A549 (cell line): ENCODE data around the gene NFIA. TPM values are rescaled to one million over a fixed set of nuclear protein-coding genes. Genes with fewer than 3 reads are reported as not detected.

ENCODE experiments used
- ATAC-seq, 2 experiments: fragments of 200-7000 bp in 1 of 2; fragments of >200 bp in 1 of 2; cut with Nextera tagmentation in 1 of 2; cut with Tn5 transposase in 1 of 2; 3 replicates each; pipeline versions ENCODE4 v1.8.0 to v1.9.1; 2018 to 2020; ENCODE audit warnings: mild to moderate bottlenecking in 1 of 2, moderate library complexity in 1 of 2
- CTCF ChIA-PET: fragments of 300-600 bp; sonication (Branson Sonifier 250); formaldehyde crosslinking; extraction: SDS; loops from one replicate; lab custom pipeline; 2021; ENCODE audit warnings: antibody characterized with exemption, inconsistent platforms; lab: Yijun Ruan, JAX
- POLR2A ChIA-PET: fragments of 350-600 bp; formaldehyde crosslinking; extraction: SDS; loops from one replicate; lab custom pipeline; 2021; ENCODE audit warnings: antibody characterized with exemption, inconsistent platforms; lab: Yijun Ruan, JAX
- DNase-seq, 2 experiments: peaks; one replicate each; pipeline versions ENCODE4 v3.0.0 to v3.0.0-alpha.2; 2011 to 2016; ENCODE audit warnings: low read depth in 1 of 2, low spot score in 1 of 2
- FAIRE-seq: peaks from 2 replicates; lab custom pipeline; 2011; peaks lifted over from hg19 to GRCh38; lab: Jason Lieb, UNC
- H3K27ac ChIP-seq, 2 experiments: fragments of >200 bp; sonication (Bioruptor Twin); formaldehyde crosslinking; 3 replicates each; pipeline ENCODE4 v1.5.1; 2016 to 2017
- H3K4me1 ChIP-seq: fragments of >200 bp; sonication (Bioruptor Twin); formaldehyde crosslinking; 3 replicates; pipeline ENCODE4 v1.6.1; 2016
- H3K4me2 ChIP-seq: fragments of >200 bp; sonication (Bioruptor Twin); formaldehyde crosslinking; 3 replicates; pipeline ENCODE4 v1.6.1; 2016
- H3K4me3 ChIP-seq: fragments of >200 bp; sonication (Bioruptor Twin); formaldehyde crosslinking; 3 replicates; pipeline ENCODE4 v1.5.1; 2016
- H3K9me3 ChIP-seq: fragments of >200 bp; sonication (Bioruptor Twin); formaldehyde crosslinking; 3 replicates; pipeline ENCODE4 v1.6.1; 2016
- ATOH8 ChIP-seq: fragments of 250-450 bp; sonication (Bioruptor Pico); IDR thresholded peaks from 2 replicates; pipeline ENCODE4 v1.5.0; 2020; ENCODE audit warnings: low read depth, mild to moderate bottlenecking, moderate library complexity
- BHLHE40 ChIP-seq: IDR thresholded peaks from 2 replicates; pipeline ENCODE4 v1.6.1; 2012; ENCODE audit warnings: low read depth, low read length, inconsistent platforms
- CBX2 ChIP-seq: fragments of 200-600 bp; sonication (generic); IDR thresholded peaks from 2 replicates; pipeline ENCODE4 v1.6.1; 2016; ENCODE audit warnings: low read depth, mild to moderate bottlenecking, borderline replicate concordance
- CHD4 ChIP-seq: fragments of 200-600 bp; sonication (generic); IDR thresholded peaks from 2 replicates; pipeline ENCODE4 v1.6.1; 2016; ENCODE audit warnings: antibody characterized with exemption, mild to moderate bottlenecking, borderline replicate concordance
- EHF ChIP-seq: fragments of 250-450 bp; sonication (Bioruptor Pico); IDR thresholded peaks from 2 replicates; pipeline ENCODE4 v1.5.0; 2020; ENCODE audit warnings: mild to moderate bottlenecking
- EHMT2 ChIP-seq: fragments of 200-600 bp; sonication (generic); IDR thresholded peaks from 2 replicates; pipeline ENCODE4 v1.6.1; 2016; ENCODE audit warnings: antibody characterized with exemption, low read depth, mild to moderate bottlenecking, moderate library complexity
- ESRRA ChIP-seq: fragments of 150-350 bp; IDR thresholded peaks from 2 replicates; pipeline ENCODE4 v1.6.1; 2014; ENCODE audit warnings: mild to moderate bottlenecking, low read length, borderline replicate concordance
- FOXS1 ChIP-seq: fragments of 250-450 bp; sonication (Bioruptor Pico); IDR thresholded peaks from 2 replicates; pipeline ENCODE4 v1.5.0; 2020; ENCODE audit warnings: mild to moderate bottlenecking, moderate library complexity
- HOXA7 ChIP-seq: fragments of 250-450 bp; sonication (Bioruptor Pico); IDR thresholded peaks from 2 replicates; pipeline ENCODE4 v1.5.0; 2020; ENCODE audit warnings: mild to moderate bottlenecking, moderate library complexity
- KDM5A ChIP-seq: fragments of 200-600 bp; sonication (generic); IDR thresholded peaks from 2 replicates; pipeline ENCODE4 v1.6.1; 2016; ENCODE audit warnings: antibody characterized with exemption, mild to moderate bottlenecking
- MAFK ChIP-seq: fragments of 450-650 bp; IDR thresholded peaks from 2 replicates; pipeline ENCODE4 v1.6.1; 2014; ENCODE audit not compliant: partially characterized antibody
- MAZ ChIP-seq: fragments of 150-350 bp; IDR thresholded peaks from 2 replicates; pipeline ENCODE4 v1.6.1; 2014; ENCODE audit warnings: antibody characterized with exemption, low read depth, low read length, borderline replicate concordance
- NR3C1 ChIP-seq: fragments of >200 bp; sonication (Bioruptor Twin); formaldehyde crosslinking; IDR thresholded peaks from 3 replicates; pipeline ENCODE4 v1.6.1; 2017
- PBX3 ChIP-seq: IDR thresholded peaks from 2 replicates; pipeline ENCODE4 v1.6.1; 2012
- POLR2AphosphoS2 ChIP-seq: conservative IDR thresholded peaks from 2 replicates; pipeline ENCODE4 v1.6.1; 2012; ENCODE audit warnings: low read length, improper control_type of control experiment, inconsistent platforms
- RARB ChIP-seq: fragments of 250-450 bp; sonication (Bioruptor Pico); IDR thresholded peaks from 2 replicates; pipeline ENCODE4 v1.8.0; 2021; ENCODE audit warnings: mild to moderate bottlenecking, moderate library complexity
- RCOR1 ChIP-seq: fragments of 150-350 bp; IDR thresholded peaks from 2 replicates; pipeline ENCODE4 v1.6.1; 2014; ENCODE audit warnings: antibody characterized with exemption, low read length, low read depth
- RNF2 ChIP-seq: fragments of 200-600 bp; sonication (generic); IDR thresholded peaks from 2 replicates; pipeline ENCODE4 v1.6.1; 2016; ENCODE audit warnings: low read depth, mild to moderate bottlenecking, antibody characterized with exemption, moderate library complexity, borderline replicate concordance
- TFCP2L1 ChIP-seq: fragments of 250-450 bp; sonication (Bioruptor Pico); IDR thresholded peaks from 2 replicates; pipeline ENCODE4 v1.5.0; 2021; ENCODE audit warnings: mild to moderate bottlenecking
- TP53 ChIP-seq: fragments of 250-450 bp; sonication (Bioruptor Pico); IDR thresholded peaks from 2 replicates; pipeline ENCODE4 v1.5.0; 2021; ENCODE audit warnings: mild to moderate bottlenecking, moderate library complexity
- USF2 ChIP-seq: fragments of 450-650 bp; IDR thresholded peaks from 2 replicates; pipeline ENCODE4 v1.6.1; 2014; ENCODE audit warnings: antibody characterized with exemption
- ZNF302 ChIP-seq: fragments of 250-450 bp; sonication (Bioruptor Pico); IDR thresholded peaks from 2 replicates; pipeline ENCODE4 v1.9.0; 2021; ENCODE audit warnings: inconsistent platforms, mild to moderate bottlenecking, moderate library complexity
- ZSCAN20 ChIP-seq: fragments of 250-450 bp; sonication (Bioruptor Pico); IDR thresholded peaks from 2 replicates; pipeline ENCODE4 v1.8.0; 2022; ENCODE audit warnings: mild to moderate bottlenecking, moderate library complexity
- WGBS: methylation state at CpG from one replicate; pipeline ENCODE4 v1.1.6; 2017; ENCODE audit errors: missing lambda C conversion rate; 5-methylcytosine and 5-hydroxymethylcytosine counted together
- polyA plus RNA-seq, 4 experiments: library from polyadenylated mRNA; depleted of rRNA in 3 of 4; stranded (reverse); fragments of >200 nt; fragmentation: RNase III in 1 of 4; extraction: RNeasy Plus Mini Kit Qiagen cat#74134 plus additional on column Dnase treatment in 1 of 4; gene quantifications; 2 replicates in 3 of 4; 3 replicates in 1 of 4; pipeline ENCODE4 v1.2.3, GENCODE V29; 2011 to 2017
- TF ChIP-seq, protein P1 (sequence below): fragments of >200 bp; sonication (Bioruptor Twin); formaldehyde crosslinking; IDR thresholded peaks from 3 replicates; pipeline ENCODE4 v1.5.1; 2016
- TF ChIP-seq, protein P2 (sequence below): fragments of >200 bp; sonication (Bioruptor Twin); formaldehyde crosslinking; IDR thresholded peaks from 2 replicates; pipeline ENCODE4 v1.6.1; 2016

Gene NFIA
- polyA plus RNA-seq, 2 of the 4 experiments (the other 2 are of a cell fraction) = 6.5 to 25.8 TPM

- TF ChIP-seq TP53 (no peak), RCOR1 (no peak), ATOH8 (CRISPR knock-in tag) (no peak), HOXA7 (CRISPR knock-in tag) (no peak), EHF (CRISPR knock-in tag) (no peak), FOXS1 (CRISPR knock-in tag) (no peak), RNF2 (no peak), ZSCAN20 (no peak), KDM5A (no peak), CBX2 (no peak), ZNF302 (CRISPR knock-in tag) (no peak), TFCP2L1 (CRISPR knock-in tag) (no peak)
- TF ChIP-seq, protein P1, sequence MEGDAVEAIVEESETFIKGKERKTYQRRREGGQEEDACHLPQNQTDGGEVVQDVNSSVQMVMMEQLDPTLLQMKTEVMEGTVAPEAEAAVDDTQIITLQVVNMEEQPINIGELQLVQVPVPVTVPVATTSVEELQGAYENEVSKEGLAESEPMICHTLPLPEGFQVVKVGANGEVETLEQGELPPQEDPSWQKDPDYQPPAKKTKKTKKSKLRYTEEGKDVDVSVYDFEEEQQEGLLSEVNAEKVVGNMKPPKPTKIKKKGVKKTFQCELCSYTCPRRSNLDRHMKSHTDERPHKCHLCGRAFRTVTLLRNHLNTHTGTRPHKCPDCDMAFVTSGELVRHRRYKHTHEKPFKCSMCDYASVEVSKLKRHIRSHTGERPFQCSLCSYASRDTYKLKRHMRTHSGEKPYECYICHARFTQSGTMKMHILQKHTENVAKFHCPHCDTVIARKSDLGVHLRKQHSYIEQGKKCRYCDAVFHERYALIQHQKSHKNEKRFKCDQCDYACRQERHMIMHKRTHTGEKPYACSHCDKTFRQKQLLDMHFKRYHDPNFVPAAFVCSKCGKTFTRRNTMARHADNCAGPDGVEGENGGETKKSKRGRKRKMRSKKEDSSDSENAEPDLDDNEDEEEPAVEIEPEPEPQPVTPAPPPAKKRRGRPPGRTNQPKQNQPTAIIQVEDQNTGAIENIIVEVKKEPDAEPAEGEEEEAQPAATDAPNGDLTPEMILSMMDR = no peak
- FAIRE-seq (no peak), ATAC-seq (no peak), DNase-seq (no peak)
- CTCF ChIA-PET = no interaction called here
- POLR2A ChIA-PET = no interaction called here
- no peak overlapping the region for H3K27ac ChIP-seq
- no peaks in the 10 kb centered on the region for H3K9me3 ChIP-seq
- no peak overlapping the region for H3K4me3 ChIP-seq
- WGBS = 94% methylated on average over 6 of the region's 6 CpGs
- no peak overlapping the region for H3K4me2 ChIP-seq
- peaks cover 7% of the 10 kb centered on the region for H3K4me1 ChIP-seq
Measured at GRCh38 chr1:61343734-61344420, 261.5 kb downstream of the NFIA start.

DNA sequence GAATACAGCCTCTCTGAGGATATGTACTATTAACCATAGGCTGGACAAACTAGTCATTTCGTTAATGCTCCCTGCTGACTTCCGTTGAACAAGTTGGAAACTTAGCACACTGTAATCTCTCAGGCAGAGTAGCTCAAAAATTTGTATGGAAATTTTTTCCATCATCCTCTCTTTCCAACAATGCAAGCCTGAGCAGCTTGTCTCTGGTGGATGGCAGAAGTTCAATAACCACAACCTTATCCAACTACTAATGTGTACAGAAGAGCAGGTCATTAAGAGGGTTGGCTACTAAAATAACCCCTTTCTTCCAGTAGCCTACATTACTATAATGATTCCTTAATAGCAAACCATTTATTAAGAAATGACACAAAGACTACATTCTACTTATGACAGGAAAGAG, 262.3 kb downstream of the NFIA start:
- TF ChIP-seq BHLHE40 = no peak
- no peak for TF ChIP-seq RARB (CRISPR knock-in tag)
- TF ChIP-seq CHD4 = no peak
- no peak for TF ChIP-seq RCOR1
- no peak for TF ChIP-seq POLR2AphosphoS2
- TF ChIP-seq, all 56 proteins: peak for 0

DNA sequence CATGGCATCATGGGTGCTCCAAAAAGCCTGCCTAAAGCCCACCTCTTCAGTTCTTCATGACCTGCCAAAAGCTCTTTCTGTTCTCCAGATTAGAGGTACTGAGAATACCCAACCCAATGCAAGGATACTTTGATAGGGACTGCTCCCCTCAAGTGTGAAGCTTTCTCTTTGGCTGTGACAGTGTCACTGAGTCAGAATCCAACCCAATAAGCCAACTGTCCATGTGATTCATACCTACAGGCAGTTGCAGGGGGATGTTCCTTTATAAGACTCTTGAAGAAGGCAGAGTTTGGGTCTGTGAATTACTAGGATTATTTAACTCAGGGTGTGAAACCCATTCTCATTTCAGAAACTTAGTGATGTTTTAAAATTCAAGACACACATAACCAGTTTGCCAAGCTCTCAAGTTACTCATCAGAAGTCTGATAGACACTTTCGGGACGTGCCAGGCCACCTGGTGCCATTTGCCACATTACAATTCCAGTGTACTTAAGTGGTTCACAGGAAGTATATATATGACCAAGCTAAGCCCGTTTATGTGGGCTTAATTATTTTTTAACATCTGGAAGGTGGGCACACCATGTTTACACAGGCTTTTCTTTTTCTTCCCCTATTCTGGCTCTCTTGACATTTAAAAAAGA, 265.8 kb downstream of the NFIA start:
- no peak for ATAC-seq
- POLR2A ChIA-PET = no interaction called here
- no peaks in the 10 kb centered on the region for H3K9me3 ChIP-seq
- no peaks in the 10 kb centered on the region for H3K4me1 ChIP-seq
- FAIRE-seq = no peak
- CTCF ChIA-PET = interaction anchor here (1.5 to 3.5 kb wide), 2 partner anchors 10 to 298 kb away, joined by 4 to 12 read pairs; no protein-coding TSS in a partner anchor
- no peak for DNase-seq
- WGBS = 92% methylated on average over 3 of the region's 3 CpGs
- no peak overlapping the region for H3K4me2 ChIP-seq
- H3K4me3 ChIP-seq = no peak overlapping the region
- H3K27ac ChIP-seq = no peak overlapping the region
- TF ChIP-seq NR3C1 (no peak), MAFK (no peak), USF2 (no peak), ESRRA (no peak), EHF (CRISPR knock-in tag) (no peak), ZNF302 (CRISPR knock-in tag) (no peak), ATOH8 (CRISPR knock-in tag) (no peak), EHMT2 (no peak), KDM5A (no peak), CBX2 (no peak), MAZ (no peak), PBX3 (no peak)
- TF ChIP-seq, protein P2, sequence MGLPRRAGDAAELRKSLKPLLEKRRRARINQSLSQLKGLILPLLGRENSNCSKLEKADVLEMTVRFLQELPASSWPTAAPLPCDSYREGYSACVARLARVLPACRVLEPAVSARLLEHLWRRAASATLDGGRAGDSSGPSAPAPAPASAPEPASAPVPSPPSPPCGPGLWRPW = no peak

More for the DNA sequence above, 262.3 kb downstream of the NFIA start:
- ATAC-seq = no peak
- 92% methylated on average over 2 of the region's 2 CpGs for WGBS
- H3K4me2 ChIP-seq = no peak overlapping the region
- H3K27ac ChIP-seq = no peak overlapping the region
- CTCF ChIA-PET = no interaction called here
- DNase-seq = no peak
- no peak for FAIRE-seq
- no peaks in the 10 kb centered on the region; the same call in 2 of the 3 replicates for H3K4me1 ChIP-seq
- no peak overlapping the region for H3K4me3 ChIP-seq
- POLR2A ChIA-PET = no interaction called here
- no peaks in the 10 kb centered on the region for H3K9me3 ChIP-seq
